Measurements from ENCODE around the gene SRSF4.
"Not testable (repeated sequence)": the region's sequence is repeated elsewhere in the genome, so short reads cannot be mapped to it uniquely, and the experiment has no call there.

Gene SRSF4

DNA sequence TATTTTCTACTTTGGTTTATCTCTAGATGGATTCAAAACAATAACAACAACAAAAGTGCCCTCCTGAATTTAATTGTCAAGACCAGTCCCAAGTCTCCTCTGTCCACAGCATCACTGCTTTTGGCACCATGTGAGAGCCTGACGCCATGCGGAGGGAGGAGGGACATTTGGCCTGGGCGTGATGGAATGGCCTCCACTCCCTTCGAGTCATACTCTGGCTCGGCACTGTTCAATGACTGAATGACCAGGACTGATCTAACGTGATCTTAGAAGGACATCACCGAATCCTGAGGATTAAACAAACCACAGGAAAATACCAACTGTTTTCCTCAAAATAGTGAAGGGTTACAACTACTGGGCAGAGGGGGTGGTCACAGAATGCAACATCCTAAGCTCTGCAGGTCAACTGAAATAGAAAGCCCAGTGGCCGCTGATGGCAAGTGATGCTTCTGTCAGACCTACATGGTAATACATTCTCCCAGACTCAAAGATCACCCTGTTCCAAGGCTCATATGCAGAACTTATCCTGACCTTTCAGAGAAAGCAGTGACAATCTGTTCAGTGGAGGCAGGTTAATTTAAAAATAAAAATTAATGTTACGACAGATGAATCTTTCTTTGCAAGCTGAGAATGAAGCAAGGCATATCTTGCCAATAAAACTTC, 19.1 kb downstream of the SRSF4 start:
- no peak for DNase-seq

DNA sequence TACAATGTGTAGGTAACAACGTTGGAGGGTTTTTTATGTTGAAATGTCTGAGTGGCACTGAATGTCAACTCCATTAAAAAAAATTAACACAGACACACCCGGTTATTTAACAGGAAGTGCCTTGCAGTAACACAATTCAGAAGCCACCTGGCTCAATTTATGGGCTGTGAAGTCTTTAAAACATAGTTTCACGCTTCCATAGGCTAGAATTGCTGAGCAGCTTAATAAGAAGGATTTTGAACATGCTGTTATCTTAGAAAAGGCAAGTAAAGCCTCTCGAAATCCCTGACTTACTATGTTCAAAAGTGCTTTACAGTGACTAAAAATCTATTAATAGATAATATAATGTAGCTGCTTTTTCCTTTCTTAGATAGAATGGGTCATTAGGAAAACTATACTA, 19.7 kb downstream of the SRSF4 start:
- no peak for DNase-seq

DNA sequence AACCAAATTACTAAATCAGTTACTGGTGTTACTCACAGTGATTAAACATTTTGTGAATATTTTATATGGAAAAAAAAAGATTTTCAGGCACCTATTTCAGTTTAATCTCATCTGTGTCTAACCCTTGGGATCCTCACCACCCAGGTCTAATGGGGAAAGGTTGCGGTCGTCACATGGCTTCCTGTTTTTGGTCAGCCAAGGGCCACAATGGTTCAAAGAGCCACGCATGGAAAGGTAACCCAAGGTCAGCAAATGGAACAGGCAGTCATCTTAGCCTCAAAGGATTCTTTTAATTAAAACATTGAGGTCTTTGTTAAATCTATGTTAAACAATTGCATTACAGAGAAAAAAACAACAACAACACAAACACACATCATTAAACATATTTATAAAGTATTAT, 21.9 kb downstream of the SRSF4 start:
- DNase-seq, result no peak

DNA sequence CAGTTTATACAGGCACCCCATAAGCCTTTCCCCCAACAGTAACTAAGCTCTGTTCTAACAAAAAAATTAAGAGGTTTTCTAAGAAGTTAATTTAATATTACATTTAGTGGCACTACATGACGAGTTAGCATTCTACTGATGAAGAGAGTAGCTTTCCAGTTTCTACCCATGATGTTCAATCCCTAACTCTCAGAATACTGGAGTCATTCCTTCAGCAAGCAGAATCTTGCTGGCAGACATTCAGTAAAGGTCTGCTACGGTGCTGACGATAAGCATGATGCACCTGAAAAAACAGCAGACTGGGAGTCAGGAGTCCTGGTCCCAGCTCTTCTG, 24.5 kb downstream of the SRSF4 start:
- DNase-seq, result no peak

DNA sequence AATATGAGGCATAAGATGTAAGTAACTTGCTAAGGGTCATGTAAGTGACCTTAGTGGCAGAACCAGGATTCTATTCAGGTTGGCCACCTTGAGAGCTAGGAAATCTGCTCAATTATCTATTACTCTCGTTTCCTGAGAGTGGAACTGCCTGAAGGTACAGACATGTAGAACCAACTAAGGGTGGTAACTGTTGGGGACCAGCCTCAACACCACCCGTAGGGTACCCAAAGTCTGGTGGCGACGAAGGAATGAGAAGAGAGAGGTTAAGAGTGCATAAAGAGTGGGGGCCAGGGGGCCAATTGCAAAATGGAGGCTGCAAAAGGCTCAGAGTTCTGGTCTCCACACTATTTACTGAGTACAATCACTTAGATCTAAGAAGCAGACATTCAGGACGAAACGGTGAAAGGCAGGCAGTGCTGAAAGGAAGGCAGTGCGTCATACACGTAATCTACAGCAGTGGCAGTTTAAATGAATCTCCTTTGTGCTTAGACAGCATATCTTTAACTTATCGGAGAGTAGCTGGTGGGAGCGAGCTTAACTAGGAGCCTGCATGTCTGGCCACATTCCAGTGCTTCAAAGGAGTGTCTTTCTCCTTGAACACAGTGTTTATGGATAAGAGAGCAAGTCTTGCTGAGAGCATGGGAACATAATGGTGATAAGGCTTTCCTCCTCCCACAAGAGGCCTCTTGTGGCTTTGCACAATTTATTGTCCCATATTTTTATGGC, 25.0 kb downstream of the SRSF4 start:
- no peak for DNase-seq

DNA sequence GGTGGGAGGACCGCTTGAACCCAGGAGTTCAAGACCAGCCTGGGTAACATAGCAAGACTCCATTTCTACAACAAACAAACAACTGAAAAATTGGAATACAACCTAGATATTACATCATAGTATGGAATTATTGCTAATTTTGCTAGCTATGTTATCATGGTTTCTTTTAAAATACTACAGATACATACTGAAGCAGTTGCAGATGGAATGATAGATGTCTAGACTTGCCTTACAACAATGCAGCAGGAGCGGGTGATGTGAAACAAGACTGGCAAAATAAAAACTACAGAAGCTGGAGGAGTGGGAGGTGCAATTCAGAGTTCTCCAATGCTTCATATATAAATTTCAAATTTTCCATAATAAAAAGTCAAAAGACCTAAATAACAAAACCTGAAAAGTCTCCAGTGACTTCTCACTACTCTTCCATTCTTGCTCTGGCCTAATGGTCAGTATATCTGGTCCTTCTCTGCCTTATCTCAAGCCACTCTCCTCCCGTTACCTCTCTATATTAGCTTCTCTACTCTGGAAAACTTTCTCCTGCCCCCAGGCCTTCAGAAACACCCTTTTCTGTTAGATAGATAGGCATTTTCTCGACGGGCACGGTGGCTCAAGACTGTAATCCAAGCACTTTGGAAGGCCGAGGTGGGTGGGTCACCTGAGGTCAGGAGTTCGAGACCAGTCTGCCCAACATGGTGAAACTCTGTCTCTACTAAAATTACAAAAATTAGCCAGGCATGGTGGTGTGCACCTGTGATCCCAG, 29.5 kb downstream of the SRSF4 start:
- DNase-seq, result no peak

DNA sequence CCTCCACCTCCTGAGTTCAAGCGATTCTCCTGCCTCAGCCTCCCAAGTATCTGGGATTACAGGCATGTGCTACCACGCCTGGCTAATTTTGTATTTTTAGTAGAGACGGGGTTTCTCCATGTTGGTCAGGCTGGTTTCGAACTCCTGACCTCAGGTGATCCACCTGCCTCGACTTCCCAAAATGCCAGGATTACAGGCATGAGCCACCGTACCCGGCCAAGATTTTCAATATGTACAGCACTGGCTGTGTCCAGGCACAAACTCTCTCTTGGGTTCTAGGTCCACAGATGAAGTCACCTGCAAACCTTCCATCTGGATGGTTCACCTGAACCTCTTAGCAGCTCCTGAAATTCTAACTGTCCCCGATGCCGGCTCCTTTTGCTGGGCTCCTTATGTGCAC, 31.4 kb downstream of the SRSF4 start:
- not testable (repeated sequence) for DNase-seq

DNA sequence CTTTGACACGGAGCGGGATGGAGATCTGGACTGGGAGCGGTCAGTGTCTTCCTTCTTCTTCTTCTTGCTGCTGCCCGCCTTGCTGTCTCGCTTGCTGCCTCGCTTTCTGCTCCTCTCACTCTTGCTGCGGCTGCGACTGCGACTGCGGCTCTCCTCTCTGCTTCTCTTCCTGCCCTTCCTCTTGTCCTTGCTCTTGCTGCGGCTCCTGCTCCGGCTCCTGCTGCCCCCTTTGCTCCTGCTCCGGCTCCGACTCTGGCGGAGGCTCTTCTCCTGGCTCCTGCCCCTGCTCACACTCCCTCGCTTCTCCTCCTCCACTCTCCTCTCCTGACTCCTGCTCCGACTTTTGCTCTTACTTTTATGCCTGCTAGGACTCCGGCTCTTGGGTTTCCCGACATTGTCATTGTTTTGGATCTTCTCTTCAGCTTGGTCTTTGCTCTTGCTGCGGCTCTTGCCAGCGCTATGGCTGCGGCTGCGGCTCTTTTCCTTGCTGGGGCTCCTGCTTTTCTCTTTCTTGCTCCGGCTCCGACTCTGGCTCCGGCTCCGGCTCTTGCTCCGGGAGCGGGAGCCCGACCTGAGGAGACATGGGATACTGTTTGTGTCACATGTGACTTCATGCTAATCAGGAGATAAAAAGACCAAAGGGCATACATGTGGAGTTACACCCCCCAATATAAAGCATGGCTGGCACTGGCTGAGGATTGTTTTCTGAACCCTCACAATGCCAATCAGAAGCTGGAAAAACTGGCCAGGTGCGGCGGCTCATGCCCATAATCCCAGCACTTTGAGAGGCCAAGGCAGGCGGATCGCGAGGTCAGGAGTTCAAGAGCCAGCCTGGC, 32.8 kb downstream of the SRSF4 start:
- no peak for DNase-seq

DNA sequence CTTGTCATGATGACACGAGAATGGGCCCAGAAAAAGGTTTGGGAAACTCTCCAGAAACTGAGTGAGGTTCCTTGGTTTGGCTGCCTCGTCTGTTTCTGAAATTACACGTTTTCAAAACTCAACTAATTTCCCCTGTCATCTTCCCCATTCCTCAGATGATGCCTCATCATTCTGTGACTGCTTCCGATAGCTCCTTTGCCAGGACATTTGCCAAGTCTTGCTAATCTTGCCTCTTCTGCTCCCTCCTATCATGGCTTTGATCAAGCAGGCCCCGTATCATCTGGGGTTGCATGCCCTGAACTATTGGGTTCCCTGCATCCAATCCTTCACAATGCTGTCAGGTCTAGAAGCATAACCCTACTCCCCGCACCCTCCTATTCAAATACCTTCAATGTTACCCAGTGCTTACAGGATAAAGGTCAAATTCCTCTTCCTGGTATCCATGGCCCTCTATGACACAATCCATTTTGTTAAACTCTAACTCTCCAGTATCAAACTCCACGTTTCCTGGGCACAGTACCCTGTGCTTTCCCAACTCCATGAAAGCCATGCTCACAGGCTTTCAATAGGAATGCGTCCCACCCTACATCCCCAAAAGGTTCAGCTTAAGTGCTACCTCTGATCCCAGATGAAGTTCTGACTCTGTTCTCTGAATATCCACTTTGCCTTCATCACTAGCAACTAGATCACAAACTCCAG, 35.8 kb downstream of the SRSF4 start:
- peak; percentile 88 for DNase-seq

DNA sequence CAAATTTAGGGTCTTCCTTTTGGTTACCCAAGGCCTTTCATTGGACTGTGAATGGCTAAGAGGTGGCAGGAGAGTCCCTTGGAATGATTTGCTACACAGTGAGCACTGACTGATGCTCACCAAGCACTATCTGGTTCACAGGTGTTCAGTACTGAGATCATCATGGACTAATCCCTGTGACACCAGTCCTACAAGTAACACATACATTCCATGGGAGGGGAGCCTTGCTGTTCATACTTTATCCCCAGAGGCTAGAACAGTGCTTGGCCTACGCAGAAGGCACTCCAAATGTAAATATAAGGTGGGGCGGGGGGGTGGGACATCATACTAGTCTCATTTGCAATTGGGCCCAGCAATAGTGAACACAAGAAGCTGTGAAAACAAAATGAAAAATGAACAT, 37.5 kb downstream of the SRSF4 start:
- DNase-seq, result no peak

DNA sequence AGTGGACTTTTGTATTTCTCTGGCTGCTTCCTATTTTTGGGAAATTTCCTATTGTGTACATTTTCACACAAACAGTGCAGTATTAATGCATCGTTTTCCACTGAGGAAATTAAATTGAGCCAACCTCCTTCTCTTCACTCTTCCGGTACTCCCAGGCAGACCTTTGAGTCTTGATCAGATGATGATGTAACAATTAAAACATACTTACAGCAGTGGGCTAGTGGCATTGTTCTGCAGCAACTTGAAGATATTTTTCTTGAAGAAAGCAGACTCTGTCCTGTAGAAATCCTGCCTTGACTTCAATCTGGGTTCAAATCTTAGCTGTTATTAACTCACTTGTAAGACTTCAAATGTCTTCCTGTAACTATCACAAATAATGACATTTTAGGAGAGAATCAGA, 39.0 kb downstream of the SRSF4 start:
- no peak for DNase-seq

DNA sequence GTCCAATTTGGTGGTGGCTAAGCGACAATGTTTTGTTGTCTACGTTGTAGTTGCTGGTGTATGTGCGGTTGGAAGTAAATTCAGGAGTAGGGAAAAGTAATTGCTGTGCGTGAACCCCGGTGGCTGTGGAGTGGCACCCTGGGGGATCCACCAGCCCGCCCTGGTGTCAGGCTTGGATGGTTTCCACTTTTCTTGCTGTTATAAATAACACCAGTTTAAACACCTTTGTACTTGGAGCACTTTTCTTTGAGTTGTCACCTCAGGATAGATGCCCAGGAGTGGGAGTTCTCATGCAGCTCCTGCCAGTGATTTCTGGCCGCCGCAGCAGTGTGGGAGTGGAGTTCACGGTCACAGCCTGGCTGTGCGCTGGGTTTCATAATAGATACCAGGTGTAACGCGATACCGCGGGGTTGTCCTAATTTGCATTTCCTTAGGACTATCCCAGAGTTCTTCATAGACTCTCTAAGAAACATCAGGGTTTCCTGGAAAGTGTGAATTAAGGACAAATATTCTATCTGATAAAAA, 45.2 kb downstream of the SRSF4 start:
- DNase-seq, result no peak

DNA sequence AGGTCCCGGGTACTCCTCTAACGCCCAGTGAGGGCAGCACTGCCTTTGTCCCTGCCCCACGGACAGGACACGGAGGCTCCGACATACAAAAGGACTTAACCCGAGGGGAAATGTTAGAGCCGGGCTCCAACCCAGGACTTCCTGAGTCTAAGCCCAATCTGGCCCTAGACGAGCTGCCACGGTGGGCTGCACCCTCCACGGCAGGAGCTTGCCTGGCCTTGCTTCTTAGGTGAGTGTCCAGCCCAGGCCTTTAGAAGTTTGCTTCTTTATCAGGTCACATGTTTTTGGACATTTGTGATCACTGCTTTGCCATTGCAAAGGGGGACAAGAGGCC, 47.0 kb downstream of the SRSF4 start:
- no peak for DNase-seq

DNA sequence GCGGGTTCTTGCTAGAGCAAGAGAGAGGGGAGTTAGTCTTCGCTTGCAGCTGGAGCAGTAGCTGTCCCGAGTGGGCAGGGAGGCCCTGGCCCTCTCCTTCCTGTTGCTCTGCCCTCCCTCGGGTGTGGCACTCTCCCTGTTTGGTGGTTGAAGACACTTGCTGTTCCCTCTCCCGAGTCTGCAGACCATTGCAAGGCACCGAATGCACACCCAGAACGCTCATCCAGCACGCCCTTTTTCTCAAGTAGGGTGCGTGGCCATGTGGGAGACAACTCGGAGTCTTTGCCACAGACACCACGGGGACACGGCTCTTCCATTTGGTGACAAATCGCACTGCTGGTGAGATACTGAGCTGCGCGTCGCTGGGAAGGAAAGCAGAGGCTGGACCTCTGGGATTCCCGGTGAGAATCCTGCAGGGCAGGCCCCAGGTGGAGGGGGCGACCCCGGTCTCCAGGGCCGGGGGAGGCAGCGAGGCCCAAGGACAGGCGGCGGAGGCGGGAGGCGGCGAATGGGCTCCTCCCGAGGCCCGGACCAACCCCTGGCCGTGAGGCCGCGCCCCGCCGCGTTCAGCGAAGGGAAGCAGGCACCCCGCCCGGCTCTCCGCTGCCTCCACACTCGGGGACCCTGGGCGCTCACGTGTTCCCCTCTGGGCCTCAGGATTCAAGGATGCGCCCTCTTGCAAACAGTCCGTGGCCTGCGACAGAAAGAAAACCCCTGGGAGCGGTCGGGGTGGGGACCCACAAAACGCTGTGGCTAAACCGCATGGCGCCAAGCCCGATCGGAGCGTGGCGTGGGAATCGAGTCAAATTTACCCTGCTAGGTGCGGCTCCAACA, 47.6 kb downstream of the SRSF4 start:
- no peak for DNase-seq

DNA sequence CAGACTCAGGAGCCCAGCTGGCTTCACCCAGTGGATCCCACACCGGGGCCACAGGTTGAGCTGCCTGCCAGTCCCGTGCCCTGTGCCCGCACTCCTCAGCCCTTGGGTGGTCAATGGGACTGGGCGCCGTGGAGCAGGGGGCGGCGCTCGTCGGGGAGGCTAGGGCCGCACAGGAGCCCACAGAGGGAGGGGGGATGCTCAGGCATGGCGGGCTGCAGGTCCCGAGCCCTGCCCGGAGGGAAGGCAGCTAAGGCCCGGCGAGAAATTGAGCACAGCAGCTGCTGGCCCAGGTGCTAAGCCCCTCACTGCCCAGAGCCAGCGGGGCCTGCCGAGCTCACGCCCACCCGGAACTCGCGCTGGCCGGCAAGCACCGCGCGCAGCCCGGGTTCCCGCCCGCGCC, 50.6 kb downstream of the SRSF4 start:
- not testable (repeated sequence) for DNase-seq

DNA sequence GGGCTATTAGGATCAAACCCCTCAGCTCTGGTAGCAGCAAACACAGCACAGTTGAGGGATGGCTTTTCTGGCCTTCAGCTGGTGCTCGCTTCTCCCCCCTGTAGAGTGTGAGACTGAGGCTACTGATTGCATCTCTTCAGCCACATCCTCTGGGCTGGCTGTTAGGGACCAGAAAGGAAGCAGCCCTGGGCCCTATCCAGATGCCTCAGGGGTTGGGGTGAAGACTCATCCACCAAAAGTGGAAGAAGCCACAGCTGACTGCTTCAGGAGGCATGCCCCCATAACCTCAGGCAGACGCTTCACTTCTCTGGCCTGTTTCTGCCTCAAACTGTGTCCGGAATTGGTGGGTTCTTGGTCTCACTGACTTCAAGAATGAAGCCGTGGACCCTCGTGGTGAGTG, 51.8 kb downstream of the SRSF4 start:
- peak; percentile 27 for DNase-seq

DNA sequence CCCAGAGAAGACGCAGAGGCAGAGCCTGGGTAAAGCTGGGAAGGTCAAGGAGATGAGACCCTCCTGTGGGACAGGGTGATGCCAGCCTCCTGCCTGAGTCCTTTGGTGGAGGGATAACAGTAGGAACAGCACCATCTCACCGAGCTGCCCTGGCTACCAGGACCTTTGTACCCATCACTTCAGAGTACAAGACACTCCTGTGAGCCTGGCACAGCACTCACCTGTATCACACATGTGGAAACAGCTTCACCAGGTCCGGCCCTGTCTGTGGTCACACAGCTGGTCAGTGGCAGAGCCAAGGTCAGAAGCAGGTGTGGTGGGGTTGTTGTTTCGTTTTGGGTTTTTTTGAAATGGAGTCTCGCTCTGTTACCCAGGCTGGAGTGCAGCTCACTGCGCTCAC, 53.0 kb downstream of the SRSF4 start:
- no peak for DNase-seq

DNA sequence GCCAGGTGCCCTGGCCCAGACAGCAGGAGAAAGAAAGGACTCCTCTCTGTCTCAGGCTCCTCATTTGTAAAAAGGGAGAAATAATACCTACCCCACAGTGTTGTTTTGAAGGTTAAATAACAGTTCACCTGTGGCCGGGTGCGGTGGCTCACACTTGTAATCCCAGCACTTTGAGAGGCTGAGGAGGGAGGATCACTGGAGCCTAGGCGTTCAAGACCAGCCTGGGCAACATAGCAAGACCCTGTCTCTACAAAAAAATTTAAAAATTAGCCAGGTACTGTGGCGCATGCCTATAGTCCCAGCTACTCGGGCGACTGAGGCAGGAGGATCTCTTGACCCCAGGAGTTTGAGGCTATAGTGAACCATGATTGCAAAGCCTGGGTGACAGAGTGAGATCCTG, 55.5 kb downstream of the SRSF4 start:
- no peak for DNase-seq

DNA sequence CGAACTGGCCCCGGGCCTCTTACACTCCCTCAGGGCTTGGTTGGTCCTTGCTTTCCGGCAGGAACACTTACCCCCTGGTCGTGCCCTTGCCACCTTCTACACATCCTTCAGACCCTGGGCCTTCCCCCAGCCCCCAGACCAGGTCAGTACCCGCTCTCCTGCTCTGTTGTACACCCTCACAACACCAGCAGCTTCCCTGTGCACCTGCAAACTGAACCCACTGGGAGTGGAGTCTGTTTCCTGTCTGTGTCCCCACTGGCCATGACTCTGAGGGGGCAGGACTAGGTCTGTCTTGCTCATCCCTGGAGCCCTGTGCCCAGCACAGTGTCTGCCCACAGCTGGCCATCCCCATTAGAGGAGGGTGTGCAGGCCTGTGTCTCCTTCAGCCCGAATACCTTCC, 55.9 kb downstream of the SRSF4 start:
- no peak for DNase-seq

DNA sequence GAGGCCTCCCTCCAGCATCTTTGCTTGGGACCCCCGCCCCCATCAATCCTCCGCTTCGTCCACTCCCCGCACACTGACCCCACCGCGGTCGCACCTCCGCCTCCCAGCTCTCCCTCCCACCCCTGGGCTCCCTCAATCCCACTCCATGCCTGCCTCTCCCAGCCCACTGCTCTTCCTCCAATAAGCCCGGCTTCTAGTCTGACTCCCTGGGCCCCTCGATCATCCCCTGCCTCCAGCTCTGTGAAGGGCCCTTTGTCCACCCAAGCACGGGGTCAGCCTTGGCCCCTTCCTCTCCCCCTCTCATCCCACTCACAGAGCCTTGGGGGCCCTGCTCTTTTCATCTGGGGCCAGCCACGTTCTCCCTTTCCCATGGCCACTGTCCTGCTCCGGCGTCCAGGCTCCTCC, 56.5 kb downstream of the SRSF4 start:
- DNase-seq, result no peak

All from fibroblast of skin of scalp (primary cell).